GM19099 (cell line): Measurements from ENCODE around the gene NBEA.

Source experiments
- POLR2A ChIP-seq: IDR thresholded peaks from 3 replicates; pipeline ENCODE4 v1.6.1; 2011; ENCODE audit warnings: low read depth; ENCODE audit not compliant: insufficient read length; ENCODE audit errors: extremely low read depth

NBEA gene

GRCh38 chr13:35699825-35700510, 757.9 kb downstream of the NBEA start:
- no peak for TF ChIP-seq POLR2A

DNA sequence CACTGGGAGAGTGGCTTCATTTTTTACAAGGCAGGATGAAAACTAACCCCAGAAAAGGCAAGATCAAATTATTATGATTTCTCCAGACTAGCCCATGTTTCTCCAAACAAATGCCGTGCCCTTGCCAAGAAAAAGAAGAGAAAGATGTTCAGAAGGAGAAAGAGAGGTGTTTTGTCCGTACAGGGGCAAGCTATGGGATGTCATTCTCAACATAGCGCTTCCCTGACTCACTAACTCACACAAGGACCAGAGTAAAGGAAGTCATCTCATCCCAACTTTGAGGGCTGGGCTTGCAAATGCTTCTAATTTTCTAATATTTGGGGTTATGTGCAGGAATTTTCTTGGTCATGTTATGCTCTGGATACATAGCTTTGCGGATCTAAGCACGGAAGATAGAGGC, 758.6 kb downstream of the NBEA start:
- no peak for TF ChIP-seq POLR2A

- no peak for TF ChIP-seq POLR2A
Observed at GRCh38 chr13:35702316-35702715, 760.2 kb downstream of the NBEA start.

DNA sequence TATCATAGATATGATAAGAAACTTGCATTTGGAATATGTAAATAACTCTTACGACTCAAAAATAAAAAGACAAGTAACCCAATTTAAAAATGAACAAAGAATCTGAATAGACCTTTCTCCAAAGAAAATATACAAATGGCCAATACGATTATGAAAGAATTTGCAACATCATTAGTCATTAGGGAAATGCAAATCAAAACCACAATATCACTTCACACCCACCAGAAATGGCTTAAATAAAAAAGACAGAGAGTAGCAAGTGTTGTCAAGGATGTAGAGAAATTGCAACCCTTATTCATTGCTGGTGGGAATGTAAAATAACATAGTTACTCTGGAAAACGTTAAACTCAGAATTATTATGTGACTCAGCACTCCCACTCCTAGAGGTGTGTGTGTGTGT, 761.0 kb downstream of the NBEA start:
- TF ChIP-seq POLR2A: no peak

GRCh38 chr13:35704331-35704730, 762.3 kb downstream of the NBEA start:
- no peak for TF ChIP-seq POLR2A

- TF ChIP-seq POLR2A: no peak
Observed at GRCh38 chr13:35706281-35706680, 764.2 kb downstream of the NBEA start.

DNA sequence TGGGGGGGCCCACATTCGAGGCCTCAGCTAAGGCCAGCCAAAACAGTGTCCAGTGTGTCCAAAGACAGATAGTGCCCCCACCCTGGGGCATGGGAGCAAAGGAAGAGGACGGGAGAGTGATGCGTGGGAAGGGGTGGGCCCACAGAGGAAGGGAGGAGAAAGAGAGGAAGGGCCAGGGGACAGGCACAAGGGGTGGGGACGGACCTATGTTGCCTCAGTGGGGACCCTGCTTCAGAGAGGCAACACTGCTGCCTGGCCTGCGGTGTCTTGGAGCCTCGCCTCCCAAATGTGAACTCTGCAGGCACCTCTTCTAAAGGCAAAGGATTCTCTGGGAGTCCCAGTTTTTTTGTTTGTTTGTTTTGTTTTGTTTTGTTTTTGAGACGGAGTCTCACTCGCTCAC, 764.7 kb downstream of the NBEA start:
- TF ChIP-seq POLR2A: no peak

GRCh38 chr13:35711909-35712308, 769.8 kb downstream of the NBEA start:
- TF ChIP-seq POLR2A: no peak

DNA sequence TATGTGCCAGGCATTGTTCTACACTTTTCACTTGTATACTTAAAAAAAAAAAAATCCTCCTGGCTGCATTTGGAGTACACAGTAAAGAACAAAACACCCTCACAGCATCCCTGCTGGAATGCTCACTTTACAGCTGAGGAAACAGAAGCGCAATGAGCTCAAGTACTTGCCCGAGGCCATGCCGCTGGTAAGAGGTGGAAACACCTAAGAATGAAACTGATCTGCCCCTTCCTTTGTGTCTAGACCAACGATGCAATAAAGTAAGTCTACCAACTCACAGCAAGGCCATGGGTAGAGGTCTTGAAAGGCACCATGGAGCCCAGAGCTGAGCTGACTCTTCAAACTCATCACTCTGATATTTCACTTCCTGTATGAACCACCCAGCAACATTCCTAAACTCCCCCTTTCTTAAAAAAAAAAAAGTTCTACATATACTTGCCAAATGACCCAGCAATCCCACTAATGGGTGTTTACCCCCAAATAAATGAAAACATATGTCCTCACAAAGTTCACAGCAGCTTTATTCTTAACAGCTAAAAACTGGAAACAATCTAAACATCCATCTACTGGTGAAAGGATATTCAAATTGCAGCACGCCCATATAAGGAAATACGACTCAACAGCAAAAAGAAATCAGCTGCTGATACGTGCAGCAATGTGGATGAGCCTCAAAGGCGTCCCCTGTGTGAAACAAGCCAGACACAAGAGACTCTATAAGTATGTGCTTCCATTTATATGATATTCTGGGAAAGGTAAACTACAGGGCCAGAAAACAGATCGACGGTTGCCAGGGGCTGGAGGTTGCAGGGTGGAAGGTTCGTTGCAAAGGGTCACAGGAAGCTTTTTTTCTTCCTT, 771.1 kb downstream of the NBEA start:
- TF ChIP-seq POLR2A: no peak

DNA sequence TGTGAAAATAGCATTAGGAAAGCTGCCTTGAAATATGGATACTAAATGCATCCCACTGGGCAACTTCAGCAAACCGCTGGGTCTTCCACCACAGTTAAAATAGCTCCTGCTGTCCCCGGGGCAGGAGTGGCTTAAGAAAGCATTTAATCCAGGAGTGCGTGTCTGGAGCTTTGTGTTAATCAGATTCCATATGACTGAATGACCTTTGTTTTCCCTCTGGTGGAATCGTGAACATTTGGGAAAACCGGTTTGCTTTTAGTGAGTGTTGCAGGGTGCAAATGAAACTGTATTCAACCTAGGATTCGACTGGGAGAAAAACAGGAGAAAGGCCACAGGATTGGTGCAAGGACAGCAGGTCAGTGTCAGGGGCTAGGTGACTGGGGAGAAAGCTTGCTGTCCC, 772.1 kb downstream of the NBEA start:
- no peak for TF ChIP-seq POLR2A

DNA sequence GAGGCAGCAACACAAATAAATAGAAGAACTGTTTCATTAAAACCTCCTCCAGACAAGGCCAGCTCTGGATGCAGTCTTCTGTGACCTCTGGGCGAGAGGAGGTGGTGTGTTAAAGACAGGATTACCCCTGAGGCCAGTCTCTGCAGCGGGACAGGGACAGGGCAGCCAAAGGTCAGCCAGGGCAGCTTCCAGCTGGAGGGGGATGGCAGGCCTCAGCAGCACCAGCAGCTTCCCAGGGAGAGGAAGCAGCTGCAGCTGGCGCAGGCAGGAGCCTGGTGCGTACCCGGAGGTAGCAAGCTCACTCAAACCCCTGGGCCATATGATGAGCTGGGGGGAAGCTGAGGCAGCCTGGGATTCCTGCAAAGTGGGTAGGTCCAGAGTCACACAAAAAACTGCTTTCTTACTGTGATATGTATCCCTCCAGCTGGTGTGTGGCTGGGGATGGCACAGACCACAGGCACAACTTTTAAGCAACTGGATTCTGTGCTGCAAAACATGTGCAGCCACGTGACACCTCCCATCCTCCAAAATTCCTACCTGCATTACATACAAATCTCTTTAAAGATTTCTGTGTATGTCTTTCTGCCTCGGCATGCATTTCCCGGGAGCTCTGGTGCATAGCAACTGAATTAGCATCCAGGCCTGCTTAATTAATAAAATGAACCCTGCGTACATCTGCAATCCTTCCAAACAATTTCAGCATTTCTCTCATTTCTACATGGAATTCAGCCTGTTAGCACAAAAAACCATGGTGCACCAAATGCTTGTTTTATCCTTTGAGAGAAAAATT, 772.7 kb downstream of the NBEA start:
- no peak for TF ChIP-seq POLR2A

- no peak for TF ChIP-seq POLR2A
Observed at GRCh38 chr13:35716186-35716585, 774.1 kb downstream of the NBEA start.

GRCh38 chr13:35716729-35717128, 774.7 kb downstream of the NBEA start:
- no peak for TF ChIP-seq POLR2A

GRCh38 chr13:35718084-35718483, 776.0 kb downstream of the NBEA start:
- TF ChIP-seq POLR2A: no peak

GRCh38 chr13:35720290-35720689, 778.2 kb downstream of the NBEA start:
- TF ChIP-seq POLR2A: no peak

DNA sequence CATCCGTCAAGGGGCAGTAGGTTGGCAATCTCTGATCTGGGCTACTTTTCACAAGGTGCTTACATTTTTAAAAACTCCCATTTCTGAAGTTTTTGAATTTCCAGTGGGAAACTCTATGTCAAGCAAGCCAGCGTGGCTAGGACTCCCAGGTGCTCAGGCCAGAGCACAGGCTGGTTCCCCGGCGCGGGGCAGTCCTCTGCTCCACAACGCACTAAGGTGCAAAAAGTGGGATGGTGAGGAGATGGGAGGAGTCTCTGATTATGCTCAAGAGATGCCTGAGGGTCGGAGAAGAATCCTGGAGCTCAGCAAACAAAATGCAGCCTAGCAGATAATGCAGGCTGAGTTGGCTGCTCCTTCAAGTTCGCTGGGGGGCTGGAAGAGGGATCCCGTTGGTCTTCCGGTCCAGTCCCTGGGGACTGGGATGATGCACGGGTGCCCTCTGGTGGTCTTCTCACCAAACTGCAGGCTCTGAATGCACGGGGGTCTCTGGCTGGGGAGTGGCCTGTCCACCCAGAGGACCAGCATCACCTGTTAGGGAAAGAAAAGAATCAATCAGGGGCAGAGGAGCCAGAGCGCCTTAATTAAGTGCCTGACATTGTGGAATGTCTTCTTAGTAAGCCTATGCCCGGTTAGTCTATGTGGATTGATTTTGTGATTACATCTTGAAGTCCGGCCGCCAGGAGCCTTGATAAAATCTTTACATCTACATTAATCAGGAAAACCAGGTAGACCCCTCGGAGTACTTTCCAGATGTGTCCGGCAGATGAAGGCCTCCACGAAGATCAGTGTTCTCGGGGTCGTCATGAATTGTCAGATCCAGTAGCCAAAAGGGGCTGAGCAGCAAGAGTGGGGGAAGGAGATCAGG, 778.9 kb downstream of the NBEA start:
- no peak for TF ChIP-seq POLR2A
